BJ (cell line): Measurements from ENCODE around the gene TTLL10. TPM values are rescaled to one million over a fixed set of nuclear protein-coding genes. Genes with fewer than 3 reads are reported as not detected.

Source experiments
- CTCF ChIA-PET: fragments of 350-600 bp; formaldehyde crosslinking; extraction: SDS; loops from one replicate; lab custom pipeline; 2021; ENCODE audit warnings: antibody characterized with exemption, inconsistent platforms; lab: Yijun Ruan, JAX
- POLR2A ChIA-PET: fragments of 300-600 bp; sonication (Branson Sonifier 250); formaldehyde crosslinking; extraction: SDS; loops from one replicate; lab custom pipeline; 2021; ENCODE audit warnings: antibody characterized with exemption; lab: Charles Lee
- DNase-seq: peaks from one replicate; pipeline ENCODE4 v3.0.0-alpha.2; 2011; ENCODE audit warnings: low read depth
- H3K27me3 ChIP-seq: 2 replicates; pipeline ENCODE4 v1.6.0; 2011; ENCODE audit warnings: low read length; ENCODE audit not compliant: control insufficient read depth, insufficient read depth
- H3K36me3 ChIP-seq: 2 replicates; pipeline ENCODE4 v1.5.1; 2011; ENCODE audit warnings: low read length; ENCODE audit not compliant: control insufficient read depth, insufficient read depth
- H3K4me3 ChIP-seq: 2 replicates; pipeline ENCODE4 v1.5.1; 2011; ENCODE audit warnings: low read depth, mild to moderate bottlenecking, control low read depth, low read length
- CTCF ChIP-seq: IDR thresholded peaks from 2 replicates; pipeline ENCODE4 v1.5.1; 2011; ENCODE audit warnings: low read depth, mild to moderate bottlenecking, control low read depth, inconsistent platforms, low read length, moderate library complexity; ENCODE audit not compliant: insufficient read depth
- polyA plus RNA-seq: library from polyadenylated mRNA; depleted of rRNA; stranded (reverse); fragments of >200 nt; gene quantifications from 2 replicates; pipeline ENCODE4 v1.2.3, GENCODE V29; 2011

The TTLL10 gene
- polyA plus RNA-seq, 1 experiment = not detected

- H3K27me3 ChIP-seq = no peaks in the 10 kb centered on the region
- no peak for DNase-seq
- POLR2A ChIA-PET = no interaction called here
- TF ChIP-seq CTCF = no peak
- no peaks in the 10 kb centered on the region; the same call in 1 of the 2 replicates for H3K36me3 ChIP-seq
- H3K4me3 ChIP-seq = no peak overlapping the region
- CTCF ChIA-PET = interaction anchor here (0.8 to 1.8 kb wide), 3 partner anchors 72 to 240 kb away, joined by 3 to 5 read pairs (median 3); no protein-coding TSS in a partner anchor
Observed at GRCh38 chr1:1241588-1242219, 68.0 kb downstream of the TTLL10 start.

GRCh38 chr1:1242461-1243265, 69.0 kb downstream of the TTLL10 start:
- no peak for TF ChIP-seq CTCF
- no peak for DNase-seq
- Histone ChIP-seq H3K4me3 (no peak overlapping the region), H3K27me3 (no peaks in the 10 kb centered on the region), H3K36me3 (no peaks in the 10 kb centered on the region; the same call in 1 of the 2 replicates)
- POLR2A ChIA-PET = no interaction called here
- CTCF ChIA-PET = interaction anchor here (0.8 kb wide), 1 partner anchor 73 kb away, joined by 3 read pairs; no protein-coding TSS in a partner anchor

GRCh38 chr1:1243266-1243660, 69.6 kb downstream of the TTLL10 start:
- ChIA-PET POLR2A (no interaction called here), CTCF (no interaction called here)
- no peaks in the 10 kb centered on the region; the same call in 1 of the 2 replicates for H3K36me3 ChIP-seq
- no peak for DNase-seq
- H3K4me3 ChIP-seq = no peak overlapping the region
- no peaks in the 10 kb centered on the region for H3K27me3 ChIP-seq
- TF ChIP-seq CTCF = no peak

- DNase-seq = no peak
- POLR2A ChIA-PET = no interaction called here
Observed at GRCh38 chr1:1243807-1244191, 70.1 kb downstream of the TTLL10 start.

More at GRCh38 chr1:1243807-1244191, 70.1 kb downstream of the TTLL10 start:
- no peak for TF ChIP-seq CTCF
- Histone ChIP-seq H3K4me3 (no peak overlapping the region), H3K36me3 (no peaks in the 10 kb centered on the region; the same call in 1 of the 2 replicates), H3K27me3 (no peaks in the 10 kb centered on the region)
- CTCF ChIA-PET = no interaction called here
